ENCODE measurements around the gene PTBP3. TPM values are rescaled to one million over a fixed set of nuclear protein-coding genes. Genes with fewer than 3 reads are reported as not detected.

Gene PTBP3
- total RNA-seq, 2 donors from 2014 or later: 83.3 to 94.8 TPM

DNA sequence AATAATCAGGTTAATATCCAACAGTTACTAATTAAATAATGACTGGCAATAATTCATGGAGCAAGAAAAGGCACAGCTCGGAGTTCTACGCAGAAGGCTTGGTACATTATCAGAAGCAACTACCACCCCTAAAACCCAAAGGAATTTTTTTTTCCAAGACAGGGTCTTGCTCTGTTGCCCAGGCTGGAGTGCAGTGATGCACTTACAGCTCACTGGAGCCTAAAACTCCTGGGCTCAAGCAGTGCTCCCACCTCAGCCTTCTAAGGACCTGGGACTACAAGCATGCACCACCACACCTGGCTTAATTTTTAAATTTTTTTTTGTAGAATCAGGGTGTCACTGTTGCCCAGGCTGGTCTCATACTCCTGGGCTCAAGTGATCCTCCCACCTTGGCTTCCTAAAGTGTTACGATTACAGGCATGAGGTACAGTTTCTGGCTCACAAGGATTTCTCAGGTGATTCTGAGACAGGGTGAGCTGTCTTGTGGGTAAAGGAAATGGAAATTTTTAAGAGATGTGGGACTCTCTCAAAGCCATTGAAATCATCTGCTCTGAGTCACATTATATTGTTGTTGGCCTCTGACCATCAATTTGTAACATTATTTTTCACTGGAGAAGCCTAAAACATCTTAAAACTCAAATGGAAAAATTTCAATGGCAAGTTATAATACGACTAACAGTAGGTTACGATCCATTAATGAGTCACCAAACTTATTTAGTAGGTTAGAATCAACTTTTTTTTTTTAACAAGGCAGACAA lies 26.8 kb upstream of the PTBP3 start:
- Mint-ChIP-seq H3K4me1 (no peaks in the 10 kb centered on the region), H3K27me3 (ENCODE audit: insufficient read depth) (no peaks in the 10 kb centered on the region), H3K27ac (no peak overlapping the region), H3K9me3 (peaks cover 3% of the 10 kb centered on the region), H3K4me3 (no peak overlapping the region), H3K36me3 (ENCODE audit: low read depth) (no peaks in the 10 kb centered on the region)
- WGBS, 2 experiments (ENCODE audit: insufficient coverage in 1 of 2, insufficient read length in 1 of 2): 90 to 100% methylated on average over 1 to 5 of the region's 5 CpGs
- Histone ChIP-seq H3K4me3 (ENCODE audit: low read length) (no peak overlapping the region), H3K9me3 (ENCODE audit: control insufficient read depth, low read length) (no peaks in the 10 kb centered on the region), H3K27me3 (ENCODE audit: control insufficient read depth, insufficient read depth, low read length, poor library complexity, severe bottlenecking) (no peaks in the 10 kb centered on the region), H3K4me1 (ENCODE audit: control insufficient read depth, insufficient read depth, low read length) (no peaks in the 10 kb centered on the region), H3K36me3 (ENCODE audit: control insufficient read depth, insufficient read depth, low read length) (no peaks in the 10 kb centered on the region), H3K9ac (ENCODE audit: extremely low read depth, low read length, poor library complexity, severe bottlenecking) (no peak overlapping the region), H3K27ac (ENCODE audit: low read depth, low read length) (no peak overlapping the region)
- TF ChIP-seq, protein P1, sequence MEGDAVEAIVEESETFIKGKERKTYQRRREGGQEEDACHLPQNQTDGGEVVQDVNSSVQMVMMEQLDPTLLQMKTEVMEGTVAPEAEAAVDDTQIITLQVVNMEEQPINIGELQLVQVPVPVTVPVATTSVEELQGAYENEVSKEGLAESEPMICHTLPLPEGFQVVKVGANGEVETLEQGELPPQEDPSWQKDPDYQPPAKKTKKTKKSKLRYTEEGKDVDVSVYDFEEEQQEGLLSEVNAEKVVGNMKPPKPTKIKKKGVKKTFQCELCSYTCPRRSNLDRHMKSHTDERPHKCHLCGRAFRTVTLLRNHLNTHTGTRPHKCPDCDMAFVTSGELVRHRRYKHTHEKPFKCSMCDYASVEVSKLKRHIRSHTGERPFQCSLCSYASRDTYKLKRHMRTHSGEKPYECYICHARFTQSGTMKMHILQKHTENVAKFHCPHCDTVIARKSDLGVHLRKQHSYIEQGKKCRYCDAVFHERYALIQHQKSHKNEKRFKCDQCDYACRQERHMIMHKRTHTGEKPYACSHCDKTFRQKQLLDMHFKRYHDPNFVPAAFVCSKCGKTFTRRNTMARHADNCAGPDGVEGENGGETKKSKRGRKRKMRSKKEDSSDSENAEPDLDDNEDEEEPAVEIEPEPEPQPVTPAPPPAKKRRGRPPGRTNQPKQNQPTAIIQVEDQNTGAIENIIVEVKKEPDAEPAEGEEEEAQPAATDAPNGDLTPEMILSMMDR (conservative IDR thresholded peaks at IDR 0.05): no peak
- no peak for DNase-seq

- no peak overlapping the region for H3K27ac Mint-ChIP-seq
- DNase-seq: no peak
- no peak overlapping the region for H3K4me3 ChIP-seq (ENCODE audit: low read length)
These were observed 22.0 kb upstream of the PTBP3 start for GRCh38 chr9:112355427-112355897.

GRCh38 chr9:112354081-112354743 lies 20.8 kb upstream of the PTBP3 start:
- Histone ChIP-seq H3K4me3 (ENCODE audit: low read length) (no peak overlapping the region), H3K27me3 (ENCODE audit: control insufficient read depth, insufficient read depth, low read length, poor library complexity, severe bottlenecking) (no peaks in the 10 kb centered on the region), H3K9me3 (ENCODE audit: control insufficient read depth, low read length) (no peaks in the 10 kb centered on the region), H3K4me1 (ENCODE audit: control insufficient read depth, insufficient read depth, low read length) (no peaks in the 10 kb centered on the region), H3K36me3 (ENCODE audit: control insufficient read depth, insufficient read depth, low read length) (no peaks in the 10 kb centered on the region), H3K9ac (ENCODE audit: extremely low read depth, low read length, poor library complexity, severe bottlenecking) (no peak overlapping the region), H3K27ac (ENCODE audit: low read depth, low read length) (no peak overlapping the region)
- 86 to 89% methylated on average over 1 of the region's 1 CpG for WGBS, 2 experiments (ENCODE audit: insufficient coverage in 1 of 2, insufficient read length in 1 of 2)
- H3K4me3 Mint-ChIP-seq: no peak overlapping the region
- TF ChIP-seq, protein P1 (conservative IDR thresholded peaks at IDR 0.05): no peak
- no peak overlapping the region for H3K27ac Mint-ChIP-seq
- no peak for DNase-seq
- H3K36me3 Mint-ChIP-seq (ENCODE audit: low read depth): no peaks in the 10 kb centered on the region
- peaks cover 8% of the 10 kb centered on the region for H3K4me1 Mint-ChIP-seq
- H3K9me3 Mint-ChIP-seq: no peaks in the 10 kb centered on the region
- no peaks in the 10 kb centered on the region for H3K27me3 Mint-ChIP-seq (ENCODE audit: insufficient read depth)

More at GRCh38 chr9:112355427-112355897, 22.0 kb upstream of the PTBP3 start:
- Mint-ChIP-seq H3K9me3 (no peaks in the 10 kb centered on the region), H3K4me1 (peaks cover 7% of the 10 kb centered on the region), H3K36me3 (ENCODE audit: low read depth) (no peaks in the 10 kb centered on the region), H3K27me3 (ENCODE audit: insufficient read depth) (no peaks in the 10 kb centered on the region), H3K4me3 (no peak overlapping the region)
- Histone ChIP-seq H3K4me1 (ENCODE audit: control insufficient read depth, insufficient read depth, low read length) (no peaks in the 10 kb centered on the region), H3K27ac (ENCODE audit: low read depth, low read length) (no peak overlapping the region), H3K27me3 (ENCODE audit: control insufficient read depth, insufficient read depth, low read length, poor library complexity, severe bottlenecking) (no peaks in the 10 kb centered on the region), H3K9me3 (ENCODE audit: control insufficient read depth, low read length) (no peaks in the 10 kb centered on the region), H3K36me3 (ENCODE audit: control insufficient read depth, insufficient read depth, low read length) (no peaks in the 10 kb centered on the region), H3K9ac (ENCODE audit: extremely low read depth, low read length, poor library complexity, severe bottlenecking) (no peak overlapping the region)
- WGBS, 2 experiments (ENCODE audit: insufficient coverage in 1 of 2, insufficient read length in 1 of 2): 80% methylated on average over 3 to 8 of the region's 8 CpGs
- TF ChIP-seq, protein P1 (conservative IDR thresholded peaks at IDR 0.05): no peak
